8988T (cell line): ENCODE measurements around the gene TRMT10B.
"Not testable (repeated sequence)": the region's sequence is repeated elsewhere in the genome, so short reads cannot be mapped to it uniquely, and the experiment has no call there.

ENCODE experiments used
- DNase-seq: peaks from one replicate; pipeline ENCODE4 v3.0.0; 2011

The TRMT10B gene

GRCh38 chr9:37753489-37754190, at the start of gene TRMT10B:
Gene TRMT10B, plus strand, starts transcription at chr9:37753805. Its CDS starts 8,127 bp downstream, at chr9:37761932.
- peak; percentile 98 for DNase-seq

- no peak for DNase-seq
These were observed 47.8 kb upstream of the TRMT10B start for GRCh38 chr9:37705787-37706186.

- DNase-seq: no peak
These were observed 47.3 kb upstream of the TRMT10B start for GRCh38 chr9:37706290-37706689.

- no peak for DNase-seq
These were observed 45.9 kb upstream of the TRMT10B start for GRCh38 chr9:37707748-37708147.

GRCh38 chr9:37710046-37710445, 43.6 kb upstream of the TRMT10B start:
- no peak for DNase-seq

- DNase-seq: no peak
These were observed 38.3 kb upstream of the TRMT10B start for GRCh38 chr9:37715260-37715659.

- DNase-seq: no peak
These were observed 37.6 kb upstream of the TRMT10B start for GRCh38 chr9:37715991-37716505.

- no peak for DNase-seq
These were observed 34.1 kb upstream of the TRMT10B start for GRCh38 chr9:37719526-37719925.

- no peak for DNase-seq
These were observed 26.6 kb upstream of the TRMT10B start for GRCh38 chr9:37727013-37727412.

- DNase-seq: no peak
These were observed 24.1 kb upstream of the TRMT10B start for GRCh38 chr9:37729499-37729898.

- DNase-seq: no peak
These were observed 23.3 kb upstream of the TRMT10B start for GRCh38 chr9:37730256-37730655.

GRCh38 chr9:37730839-37731238, 22.8 kb upstream of the TRMT10B start:
- no peak for DNase-seq

GRCh38 chr9:37732086-37732741, 21.4 kb upstream of the TRMT10B start:
- DNase-seq: no peak

GRCh38 chr9:37732952-37733351, 20.7 kb upstream of the TRMT10B start:
- no peak for DNase-seq

GRCh38 chr9:37739222-37739621, 14.4 kb upstream of the TRMT10B start:
- DNase-seq: no peak

GRCh38 chr9:37740128-37740527, 13.5 kb upstream of the TRMT10B start:
- DNase-seq: no peak

GRCh38 chr9:37740631-37741328, 12.8 kb upstream of the TRMT10B start:
- no peak for DNase-seq

- DNase-seq: no peak
These were observed 7.6 kb upstream of the TRMT10B start for GRCh38 chr9:37745970-37746369.

- no peak for DNase-seq
These were observed 6.9 kb upstream of the TRMT10B start for GRCh38 chr9:37746448-37747270.

GRCh38 chr9:37747271-37747753, 6.3 kb upstream of the TRMT10B start:
- DNase-seq: peak; percentile 79

GRCh38 chr9:37749129-37749528, 4.5 kb upstream of the TRMT10B start:
- no peak for DNase-seq

GRCh38 chr9:37751186-37751585, 2.4 kb upstream of the TRMT10B start:
- no peak for DNase-seq

GRCh38 chr9:37751704-37752103, 1.9 kb upstream of the TRMT10B start:
- DNase-seq: not testable (repeated sequence)
